ENCODE results near the gene DNAJA2.

GRCh38 chr16:46911038-46911437 is 62.4 kb downstream of the DNAJA2 start:
- TF ChIP-seq CTCF (IDR thresholded peaks at IDR 0.05) (no peak), KDM1A (IDR thresholded peaks at IDR 0.05; ENCODE audit: low read depth) (no peak), POLR2A (IDR thresholded peaks at IDR 0.05; ENCODE audit: low read length) (no peak), SMC3 (IDR thresholded peaks at IDR 0.05) (no peak), REST (IDR thresholded peaks at IDR 0.05) (no peak)
